A549 (cell line): ENCODE measurements around the gene PAK3.

Experiments used
- BHLHE40 ChIP-seq: IDR thresholded peaks from 2 replicates; pipeline ENCODE4 v1.6.1; 2012; ENCODE audit warnings: low read depth, low read length, inconsistent platforms
- CBX8 ChIP-seq: fragments of 200-600 bp; sonication (generic); IDR thresholded peaks from 2 replicates; pipeline ENCODE4 v1.6.1; 2016
- CEBPB ChIP-seq, 2 experiments: fragments of >200 bp in 1 of 2; sonication (Bioruptor Twin) in 1 of 2; formaldehyde crosslinking in 1 of 2; IDR thresholded peaks; 2 replicates each; pipeline ENCODE4 v1.6.1; 2012 to 2016
- HOXB5 ChIP-seq: fragments of 250-450 bp; sonication (Bioruptor Pico); IDR thresholded peaks from 2 replicates; pipeline ENCODE4 v1.5.0; 2020; ENCODE audit warnings: mild to moderate bottlenecking, moderate library complexity
- MAFK ChIP-seq: fragments of 450-650 bp; IDR thresholded peaks from 2 replicates; pipeline ENCODE4 v1.6.1; 2014; ENCODE audit not compliant: partially characterized antibody
- MYC ChIP-seq: IDR thresholded peaks from 2 replicates; pipeline ENCODE4 v1.6.1; 2012; ENCODE audit warnings: mild to moderate bottlenecking, inconsistent platforms, low read length, improper control_type of control experiment, borderline replicate concordance
- POLR2A ChIP-seq: IDR thresholded peaks from 2 replicates; pipeline ENCODE4 v1.6.1; 2012; ENCODE audit warnings: mild to moderate bottlenecking, low read length
- TF ChIP-seq, protein P1 (sequence below): fragments of >200 bp; sonication (Bioruptor Twin); formaldehyde crosslinking; IDR thresholded peaks from 3 replicates; pipeline ENCODE4 v1.5.1; 2016
- TF ChIP-seq, protein P2 (sequence below): fragments of 450-650 bp; IDR thresholded peaks from 2 replicates; pipeline ENCODE4 v1.6.1; 2014; ENCODE audit warnings: antibody characterized with exemption
- TF ChIP-seq, protein P3 (sequence below): fragments of >200 bp; sonication (Bioruptor Twin); formaldehyde crosslinking; IDR thresholded peaks from 3 replicates; pipeline ENCODE4 v1.6.1; 2016

DNA sequence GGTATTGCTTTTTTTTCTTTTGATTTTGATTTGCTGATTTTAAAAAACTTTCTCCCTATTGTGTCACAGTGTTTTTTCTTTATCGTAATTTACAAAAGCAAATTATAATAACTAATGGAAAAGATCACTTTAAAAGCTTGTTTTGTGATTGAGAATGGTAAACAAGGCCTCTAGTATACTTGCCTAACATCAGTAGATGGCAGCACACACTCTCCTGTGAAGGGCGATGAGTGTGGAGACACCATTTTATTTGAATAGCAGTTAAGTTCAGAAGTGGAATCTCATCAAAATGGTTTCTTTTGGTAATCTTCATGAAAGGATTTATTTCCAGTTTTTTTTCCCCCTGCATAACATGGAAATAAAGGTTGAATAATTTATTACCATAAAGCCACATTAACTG lies 72.3 kb downstream of the PAK3 start:
- TF ChIP-seq, protein P1, sequence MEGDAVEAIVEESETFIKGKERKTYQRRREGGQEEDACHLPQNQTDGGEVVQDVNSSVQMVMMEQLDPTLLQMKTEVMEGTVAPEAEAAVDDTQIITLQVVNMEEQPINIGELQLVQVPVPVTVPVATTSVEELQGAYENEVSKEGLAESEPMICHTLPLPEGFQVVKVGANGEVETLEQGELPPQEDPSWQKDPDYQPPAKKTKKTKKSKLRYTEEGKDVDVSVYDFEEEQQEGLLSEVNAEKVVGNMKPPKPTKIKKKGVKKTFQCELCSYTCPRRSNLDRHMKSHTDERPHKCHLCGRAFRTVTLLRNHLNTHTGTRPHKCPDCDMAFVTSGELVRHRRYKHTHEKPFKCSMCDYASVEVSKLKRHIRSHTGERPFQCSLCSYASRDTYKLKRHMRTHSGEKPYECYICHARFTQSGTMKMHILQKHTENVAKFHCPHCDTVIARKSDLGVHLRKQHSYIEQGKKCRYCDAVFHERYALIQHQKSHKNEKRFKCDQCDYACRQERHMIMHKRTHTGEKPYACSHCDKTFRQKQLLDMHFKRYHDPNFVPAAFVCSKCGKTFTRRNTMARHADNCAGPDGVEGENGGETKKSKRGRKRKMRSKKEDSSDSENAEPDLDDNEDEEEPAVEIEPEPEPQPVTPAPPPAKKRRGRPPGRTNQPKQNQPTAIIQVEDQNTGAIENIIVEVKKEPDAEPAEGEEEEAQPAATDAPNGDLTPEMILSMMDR = 0 out of 3 replicates have a peak, but pooled peaks have one; percentile 8
- TF ChIP-seq CBX8 (no peak), HOXB5 (CRISPR knock-in tag) (no peak), POLR2A (no peak), MYC (no peak), CEBPB (IDR thresholded peaks at IDR 0.05) (no peak), MAFK (no peak), BHLHE40 (no peak)
- TF ChIP-seq, protein P2, sequence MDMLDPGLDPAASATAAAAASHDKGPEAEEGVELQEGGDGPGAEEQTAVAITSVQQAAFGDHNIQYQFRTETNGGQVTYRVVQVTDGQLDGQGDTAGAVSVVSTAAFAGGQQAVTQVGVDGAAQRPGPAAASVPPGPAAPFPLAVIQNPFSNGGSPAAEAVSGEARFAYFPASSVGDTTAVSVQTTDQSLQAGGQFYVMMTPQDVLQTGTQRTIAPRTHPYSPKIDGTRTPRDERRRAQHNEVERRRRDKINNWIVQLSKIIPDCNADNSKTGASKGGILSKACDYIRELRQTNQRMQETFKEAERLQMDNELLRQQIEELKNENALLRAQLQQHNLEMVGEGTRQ = no peak
- TF ChIP-seq, protein P3, sequence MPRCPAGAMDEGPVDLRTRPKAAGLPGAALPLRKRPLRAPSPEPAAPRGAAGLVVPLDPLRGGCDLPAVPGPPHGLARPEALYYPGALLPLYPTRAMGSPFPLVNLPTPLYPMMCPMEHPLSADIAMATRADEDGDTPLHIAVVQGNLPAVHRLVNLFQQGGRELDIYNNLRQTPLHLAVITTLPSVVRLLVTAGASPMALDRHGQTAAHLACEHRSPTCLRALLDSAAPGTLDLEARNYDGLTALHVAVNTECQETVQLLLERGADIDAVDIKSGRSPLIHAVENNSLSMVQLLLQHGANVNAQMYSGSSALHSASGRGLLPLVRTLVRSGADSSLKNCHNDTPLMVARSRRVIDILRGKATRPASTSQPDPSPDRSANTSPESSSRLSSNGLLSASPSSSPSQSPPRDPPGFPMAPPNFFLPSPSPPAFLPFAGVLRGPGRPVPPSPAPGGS = no peak
